Stimulated activated CD8-positive, alpha-beta memory T cell treated with anti-CD3 and anti-CD28 coated beads, Interleukin-7, amount 100 ng/mL, for 24 hours (primary cell): Measurements from ENCODE around the gene CFDP1.

Experiments
- DNase-seq: peaks from one replicate; pipeline ENCODE4 v3.0.0-alpha.2; 2020; ENCODE audit warnings: low read depth

Gene CFDP1

DNA sequence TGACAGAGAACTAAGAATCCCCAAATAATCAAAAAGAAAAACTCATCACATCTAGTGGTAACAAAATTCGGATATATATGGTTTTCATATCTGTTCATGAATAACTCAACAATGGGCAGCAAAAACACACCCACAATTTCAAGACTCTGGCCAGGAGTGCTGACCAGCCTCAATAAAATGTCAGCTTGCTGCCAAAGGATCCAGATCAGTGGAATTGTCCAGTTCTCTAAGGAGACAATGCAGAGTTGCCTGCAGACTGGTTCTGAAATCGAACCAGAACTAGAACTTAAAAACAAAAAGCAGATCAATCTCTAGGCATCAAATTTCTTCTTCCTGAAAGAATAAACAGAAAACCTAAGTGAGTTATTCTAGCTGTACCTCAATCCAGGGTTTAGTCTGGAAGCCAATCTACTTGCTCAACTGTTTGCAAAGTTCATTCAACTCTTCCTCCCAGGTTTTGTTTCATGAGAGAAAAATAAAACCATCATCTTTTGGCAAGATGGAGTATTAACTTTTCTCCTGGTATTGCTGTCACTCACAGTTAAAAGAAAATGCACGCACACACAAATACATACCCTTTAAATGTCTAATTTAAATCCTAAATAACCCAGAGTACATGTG, 61.0 kb downstream of the CFDP1 start:
- DNase-seq: no peak

GRCh38 chr16:75371171-75371570, 62.1 kb downstream of the CFDP1 start:
- no peak for DNase-seq

- no peak for DNase-seq
Measured at GRCh38 chr16:75364286-75364791, 69.0 kb downstream of the CFDP1 start.

DNA sequence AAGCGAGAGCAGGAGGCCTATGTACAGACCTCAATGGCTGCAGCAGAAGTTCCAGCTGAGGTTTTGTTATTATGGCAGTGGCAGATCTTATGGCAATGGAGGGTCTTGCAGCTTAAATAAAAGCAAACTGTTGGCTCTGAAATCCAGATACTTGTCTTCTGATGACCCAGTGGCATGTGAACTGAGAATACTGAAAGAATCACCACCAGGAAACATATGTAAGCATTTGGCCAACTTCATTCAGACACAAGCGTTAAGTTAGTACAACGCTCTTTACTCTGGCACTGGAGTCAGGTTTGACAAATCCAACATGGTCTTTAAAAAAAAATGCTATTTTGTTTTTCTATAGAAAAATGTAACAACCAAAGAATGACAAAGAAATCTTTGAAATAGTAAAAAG, 70.5 kb downstream of the CFDP1 start:
- DNase-seq: no peak

DNA sequence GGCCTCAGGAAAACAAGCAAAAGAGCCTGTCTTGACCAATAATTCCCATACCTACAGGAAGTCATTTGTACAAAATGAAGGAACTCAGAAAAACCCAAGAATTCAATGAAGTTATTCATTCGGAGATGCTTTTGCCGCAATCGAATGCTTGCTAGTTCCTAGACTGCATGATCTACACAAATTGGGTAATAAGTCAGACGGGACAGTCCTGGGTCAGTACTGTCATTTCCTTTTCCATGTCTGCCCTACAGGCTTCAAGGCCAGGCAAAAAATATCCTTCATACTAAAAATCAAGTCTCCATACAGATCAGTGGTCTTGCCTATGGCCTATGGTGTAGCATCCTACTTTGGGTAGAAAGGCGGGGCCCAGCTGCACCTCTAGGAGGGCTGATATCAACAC, 71.4 kb downstream of the CFDP1 start:
- no peak for DNase-seq

DNA sequence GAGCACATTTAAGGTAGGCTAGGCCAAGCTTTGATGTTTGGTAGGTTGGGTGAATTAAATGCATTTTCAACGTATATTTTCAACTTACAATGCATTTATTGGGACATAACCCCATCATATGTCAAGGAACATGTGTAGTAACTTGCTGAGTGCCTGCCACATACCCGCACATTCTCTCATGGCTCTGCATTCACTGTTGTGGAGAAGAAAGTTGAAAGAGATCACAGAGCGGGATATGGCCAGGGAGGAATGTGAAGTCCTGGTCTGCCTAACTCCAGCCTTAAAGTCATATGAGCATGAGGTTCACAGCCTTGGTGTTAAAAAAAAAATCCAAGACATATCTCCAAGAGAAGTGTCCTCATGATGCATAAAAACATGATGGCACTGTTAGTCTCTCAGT, 79.1 kb downstream of the CFDP1 start:
- DNase-seq: no peak

DNA sequence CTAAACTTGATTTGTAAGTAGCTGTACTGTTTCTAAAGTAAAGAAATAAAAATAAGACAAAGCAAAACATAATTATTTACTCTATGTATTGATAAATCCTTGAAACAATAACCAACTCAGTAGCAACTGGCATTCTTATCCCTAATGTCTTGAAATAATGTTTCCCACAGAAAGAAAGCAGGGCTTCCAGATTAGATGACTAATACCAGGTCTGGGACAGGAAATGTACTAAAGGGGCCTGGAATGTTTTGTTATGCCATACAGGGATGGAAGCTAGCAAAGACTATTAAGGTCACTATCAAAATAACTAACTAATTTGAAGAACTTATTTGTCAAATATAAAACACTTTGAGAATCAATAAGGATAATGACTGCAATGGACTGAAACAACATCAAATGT, 82.1 kb downstream of the CFDP1 start:
- no peak for DNase-seq

GRCh38 chr16:75345711-75346110, 87.6 kb downstream of the CFDP1 start:
- DNase-seq: no peak

DNA sequence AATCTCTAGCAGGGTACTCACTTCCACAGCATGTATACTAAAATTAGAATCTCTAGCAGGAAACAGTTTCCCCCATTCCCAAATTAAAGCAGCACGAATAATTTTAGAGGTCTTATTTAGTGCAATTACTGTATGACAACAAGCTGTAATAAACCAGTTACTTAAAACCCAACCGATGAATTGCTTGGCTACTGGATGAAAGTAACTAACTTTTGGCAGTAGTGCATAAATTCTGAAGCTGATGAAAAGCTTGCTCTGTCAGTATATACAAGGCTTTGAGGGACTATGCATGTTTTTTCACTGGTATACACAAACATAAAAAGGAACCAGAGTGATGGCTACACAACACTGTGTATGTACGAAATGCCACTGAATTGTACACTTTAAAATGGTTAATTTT, 89.4 kb downstream of the CFDP1 start:
- no peak for DNase-seq

GRCh38 chr16:75343286-75343685, 90.0 kb downstream of the CFDP1 start:
- no peak for DNase-seq

DNA sequence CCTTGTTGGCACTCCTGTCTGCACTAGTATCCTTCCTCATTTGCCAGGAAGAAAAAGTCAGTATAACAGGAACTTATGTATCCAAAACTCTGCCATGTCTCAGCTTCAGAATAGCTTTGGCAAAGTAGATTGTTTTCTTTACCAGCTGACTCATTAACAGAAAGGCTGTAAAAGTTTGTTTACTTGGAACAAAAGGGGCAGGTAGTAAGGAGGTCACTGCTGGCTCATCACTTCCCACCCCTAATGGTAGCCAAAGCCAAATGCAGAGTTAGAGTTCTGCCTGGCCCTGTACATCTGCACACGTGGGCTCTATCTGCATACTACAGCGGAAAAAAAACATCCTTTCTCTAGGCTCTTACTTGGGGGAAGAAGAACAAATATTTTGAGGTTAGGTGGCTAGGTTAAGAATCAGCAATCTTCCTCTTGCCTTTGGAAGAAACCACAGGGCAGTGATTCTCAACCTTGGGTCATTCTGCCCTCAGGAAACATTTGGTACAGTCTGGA, 90.9 kb downstream of the CFDP1 start:
- DNase-seq: no peak

- no peak for DNase-seq
Measured at GRCh38 chr16:75341564-75342307, 91.6 kb downstream of the CFDP1 start.

DNA sequence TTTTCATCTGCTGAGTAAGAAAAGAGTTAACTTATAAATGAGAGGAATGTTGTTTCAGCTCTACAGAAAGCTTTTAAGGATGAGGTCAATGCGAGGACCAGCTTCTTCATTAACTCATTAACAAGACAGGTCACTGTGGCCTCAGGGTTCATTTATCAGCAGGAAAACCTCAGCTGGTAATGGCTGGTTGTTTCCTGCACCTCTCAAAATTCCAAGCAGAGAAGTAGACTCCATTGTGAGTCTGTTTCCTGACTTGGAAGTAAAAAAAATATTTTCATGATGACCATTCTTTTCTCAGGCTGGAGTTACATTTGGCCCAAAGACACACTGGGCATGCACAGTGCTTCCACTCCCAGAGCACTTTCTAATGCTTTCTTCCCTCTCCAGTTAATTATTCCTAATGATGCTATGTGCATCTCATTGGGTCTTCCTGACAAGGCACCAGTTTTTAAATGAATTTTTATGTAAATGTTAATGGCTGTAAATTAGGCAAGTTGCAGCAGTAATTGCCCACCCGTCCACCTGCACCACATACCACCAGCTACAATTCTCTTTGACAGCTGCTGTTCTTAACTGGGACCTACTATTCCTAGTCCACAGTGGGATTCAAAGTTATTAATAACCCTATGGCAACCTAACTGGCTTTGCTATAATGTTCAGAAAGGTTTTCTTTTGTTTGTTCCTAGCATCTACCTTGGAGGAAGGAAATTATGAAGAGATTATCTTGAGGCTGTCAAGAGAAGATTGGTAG, 92.4 kb downstream of the CFDP1 start:
- DNase-seq: no peak

DNA sequence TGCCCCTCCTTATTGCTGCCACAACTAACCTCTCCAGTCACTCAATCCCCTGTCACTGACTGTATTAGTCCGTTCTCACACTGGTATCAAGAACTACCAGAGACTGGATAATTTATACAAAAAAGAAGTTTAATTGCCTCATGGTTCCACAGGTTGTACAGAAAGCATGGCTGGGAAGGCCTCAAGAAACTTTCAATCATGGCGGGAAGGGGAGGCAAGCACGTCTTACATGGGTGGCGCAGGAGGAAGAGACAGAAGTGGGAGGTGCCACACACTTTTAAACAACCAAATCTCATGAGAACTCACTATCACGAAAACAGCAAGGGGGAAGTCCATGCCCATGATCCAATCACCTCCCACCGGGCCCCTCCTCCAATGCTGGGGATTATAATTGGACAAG, 95.9 kb downstream of the CFDP1 start:
- no peak for DNase-seq

GRCh38 chr16:75336521-75336920, 96.8 kb downstream of the CFDP1 start:
- no peak for DNase-seq

DNA sequence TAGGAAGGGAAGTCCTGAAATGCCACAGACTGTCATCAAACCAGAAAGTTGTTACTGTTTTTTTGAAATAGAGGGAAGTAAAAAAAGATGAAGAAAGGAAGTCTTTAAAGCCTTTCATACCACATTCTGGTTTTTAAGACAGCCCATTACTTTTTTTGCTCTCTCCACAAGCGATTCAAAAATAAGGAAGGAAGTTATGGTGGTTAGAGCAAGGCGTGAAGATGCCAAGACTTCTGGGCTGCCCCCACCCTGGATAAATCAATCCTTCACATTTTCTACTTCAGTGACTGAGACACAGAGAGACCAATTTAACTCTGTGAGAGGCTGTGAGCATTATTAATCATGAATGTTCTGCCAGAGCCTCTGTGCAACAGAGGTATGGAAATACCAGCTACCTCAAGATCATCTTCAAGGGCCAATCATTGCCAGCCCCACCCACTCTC, 99.6 kb downstream of the CFDP1 start:
- DNase-seq: no peak

DNA sequence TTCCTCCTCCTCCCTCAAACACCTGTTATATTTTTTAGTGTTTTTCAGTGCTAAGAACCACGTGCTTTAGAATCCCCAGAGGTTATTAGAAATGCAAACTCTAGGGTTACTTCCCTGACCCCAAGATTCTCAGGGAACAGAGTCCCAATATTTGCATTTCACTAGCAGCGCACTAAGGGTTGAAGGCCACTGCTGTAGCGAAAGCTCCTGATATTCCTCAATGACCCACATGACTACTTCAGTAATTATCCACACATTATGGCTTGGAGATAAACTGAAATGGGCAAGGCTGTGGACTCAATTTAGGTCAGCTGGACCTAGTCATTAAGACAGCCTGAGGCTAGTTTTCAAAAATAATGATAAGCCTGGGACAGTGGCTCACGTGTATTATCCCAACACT, 103.4 kb downstream of the CFDP1 start:
- DNase-seq: no peak

DNA sequence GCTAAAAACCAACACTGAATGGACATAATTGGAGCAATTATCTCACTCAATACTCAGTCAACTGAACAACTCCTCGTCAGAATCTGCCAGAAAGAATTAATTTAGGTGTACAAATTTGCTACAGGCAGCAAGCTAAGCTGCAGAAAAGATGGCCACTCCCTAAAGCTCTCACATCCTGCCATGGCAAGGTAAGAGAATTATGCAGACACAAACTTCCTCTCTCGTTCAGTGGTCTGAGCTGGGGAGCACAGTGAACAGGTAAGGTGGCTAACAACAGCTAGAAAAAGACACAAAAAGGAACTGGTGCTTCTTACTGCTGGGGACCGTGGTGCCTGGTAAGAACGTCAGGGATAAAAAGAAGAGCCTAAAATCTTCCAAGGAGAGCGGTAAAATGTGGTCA, 107.0 kb downstream of the CFDP1 start:
- no peak for DNase-seq

- DNase-seq: no peak
Measured at GRCh38 chr16:75323933-75324332, 109.4 kb downstream of the CFDP1 start.

- DNase-seq: no peak
Measured at GRCh38 chr16:75323198-75323597, 110.1 kb downstream of the CFDP1 start.

DNA sequence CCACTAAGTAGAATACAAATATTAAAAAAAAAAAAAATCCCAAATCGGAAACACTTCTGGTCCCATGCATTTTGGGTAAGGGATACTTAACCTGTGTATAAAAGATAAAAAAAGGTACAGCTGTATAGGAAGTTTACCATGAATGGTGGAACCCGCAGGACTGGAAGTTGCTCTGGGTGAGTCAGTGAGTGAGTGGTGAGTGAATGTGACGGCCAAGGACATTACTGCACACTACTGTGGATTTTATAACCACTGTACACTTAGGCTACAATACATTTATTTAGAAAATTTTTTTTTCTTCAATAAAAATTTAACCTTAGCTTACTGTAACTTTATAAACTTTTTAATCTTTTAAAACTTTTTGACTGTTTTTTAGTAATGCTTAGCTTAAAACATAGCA, 110.6 kb downstream of the CFDP1 start:
- DNase-seq: no peak

DNA sequence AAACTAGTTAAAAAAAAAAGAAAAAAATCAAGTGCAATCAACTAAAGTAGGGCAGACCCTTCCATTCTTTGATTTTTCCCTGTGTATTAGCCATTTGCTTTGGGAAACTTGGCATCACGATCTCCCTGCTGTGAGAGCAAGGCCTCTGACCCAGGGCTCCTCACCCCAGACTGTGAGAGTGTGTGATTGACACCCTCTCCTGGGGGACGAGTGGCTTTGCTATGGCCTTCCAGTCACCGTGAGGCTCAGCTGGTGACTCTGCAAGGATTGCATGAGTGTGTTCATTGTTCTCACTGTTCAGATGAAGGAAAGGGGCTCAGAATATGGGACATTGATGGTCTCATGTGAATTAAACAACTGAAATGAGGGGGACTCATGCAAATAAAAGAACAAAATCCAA, 112.9 kb downstream of the CFDP1 start:
- no peak for DNase-seq
